ENCODE data around the gene SMARCA1. TPM values are rescaled to one million over a fixed set of nuclear protein-coding genes. Genes with fewer than 3 reads are reported as not detected.

The SMARCA1 gene
- total RNA-seq, 2 experiments from 2014 or later: not detected

- no peak for DNase-seq
- POLR2A ChIA-PET: no interaction called here
- CTCF ChIA-PET: no interaction called here
- no peaks in the 10 kb centered on the region for H3K9me3 Mint-ChIP-seq
- H3K4me3 Mint-ChIP-seq: no peak overlapping the region
- H3K4me1 Mint-ChIP-seq: no peaks in the 10 kb centered on the region
- H3K27me3 Mint-ChIP-seq: peaks cover 11% of the 10 kb centered on the region
- H3K27ac Mint-ChIP-seq: no peak overlapping the region
- no peaks in the 10 kb centered on the region for H3K36me3 Mint-ChIP-seq (ENCODE audit: low read depth)
These were observed 6.9 kb downstream of the SMARCA1 start for GRCh38 chrX:129516402-129516801.

GRCh38 chrX:129512409-129512808 lies 10.9 kb downstream of the SMARCA1 start:
- Mint-ChIP-seq H3K27ac (no peak overlapping the region), H3K4me3 (no peak overlapping the region), H3K9me3 (no peaks in the 10 kb centered on the region), H3K36me3 (ENCODE audit: low read depth) (no peaks in the 10 kb centered on the region), H3K27me3 (peaks cover 8% of the 10 kb centered on the region), H3K4me1 (no peaks in the 10 kb centered on the region)
- no peak for DNase-seq
- POLR2A ChIA-PET: no interaction called here
- CTCF ChIA-PET: no interaction called here

GRCh38 chrX:129511689-129512088 lies 11.6 kb downstream of the SMARCA1 start:
- Mint-ChIP-seq H3K27me3 (peaks cover 8% of the 10 kb centered on the region), H3K4me3 (no peak overlapping the region), H3K4me1 (no peaks in the 10 kb centered on the region), H3K27ac (no peak overlapping the region), H3K9me3 (no peaks in the 10 kb centered on the region), H3K36me3 (ENCODE audit: low read depth) (no peaks in the 10 kb centered on the region)
- ChIA-PET CTCF (no interaction called here), POLR2A (no interaction called here)
- DNase-seq: no peak

- no peaks in the 10 kb centered on the region for H3K9me3 Mint-ChIP-seq
- H3K4me3 Mint-ChIP-seq: no peak overlapping the region
- no peak for DNase-seq
- H3K27ac Mint-ChIP-seq: no peak overlapping the region
- no peaks in the 10 kb centered on the region for H3K4me1 Mint-ChIP-seq
- CTCF ChIA-PET: no interaction called here
- peaks cover 4% of the 10 kb centered on the region for H3K27me3 Mint-ChIP-seq
- POLR2A ChIA-PET: no interaction called here
- H3K36me3 Mint-ChIP-seq (ENCODE audit: low read depth): no peaks in the 10 kb centered on the region
These were observed 13.0 kb downstream of the SMARCA1 start for GRCh38 chrX:129510331-129510730.

- POLR2A ChIA-PET: no interaction called here
- Mint-ChIP-seq H3K9me3 (no peaks in the 10 kb centered on the region), H3K36me3 (ENCODE audit: low read depth) (no peaks in the 10 kb centered on the region), H3K27me3 (no peaks in the 10 kb centered on the region), H3K27ac (no peak overlapping the region), H3K4me1 (no peaks in the 10 kb centered on the region), H3K4me3 (no peak overlapping the region)
- DNase-seq: no peak
- CTCF ChIA-PET: no interaction called here
These were observed 26.0 kb downstream of the SMARCA1 start for GRCh38 chrX:129497146-129497843.

- Mint-ChIP-seq H3K4me3 (no peak overlapping the region), H3K4me1 (no peaks in the 10 kb centered on the region), H3K36me3 (ENCODE audit: low read depth) (no peaks in the 10 kb centered on the region), H3K9me3 (no peaks in the 10 kb centered on the region), H3K27me3 (no peaks in the 10 kb centered on the region), H3K27ac (no peak overlapping the region)
- no peak for DNase-seq
- POLR2A ChIA-PET: no interaction called here
- CTCF ChIA-PET: no interaction called here
These were observed 26.7 kb downstream of the SMARCA1 start for GRCh38 chrX:129496625-129497024.

GRCh38 chrX:129495900-129496299 lies 27.4 kb downstream of the SMARCA1 start:
- H3K27ac Mint-ChIP-seq: no peak overlapping the region

GRCh38 chrX:129494887-129495286 lies 28.4 kb downstream of the SMARCA1 start:
- Mint-ChIP-seq H3K4me1 (no peaks in the 10 kb centered on the region), H3K4me3 (no peak overlapping the region), H3K27me3 (no peaks in the 10 kb centered on the region), H3K9me3 (no peaks in the 10 kb centered on the region), H3K36me3 (ENCODE audit: low read depth) (no peaks in the 10 kb centered on the region), H3K27ac (no peak overlapping the region)
- ChIA-PET POLR2A (no interaction called here), CTCF (no interaction called here)
- no peak for DNase-seq

More at GRCh38 chrX:129495900-129496299, 27.4 kb downstream of the SMARCA1 start:
- CTCF ChIA-PET: no interaction called here
- no peaks in the 10 kb centered on the region for H3K36me3 Mint-ChIP-seq (ENCODE audit: low read depth)
- POLR2A ChIA-PET: no interaction called here
- no peak overlapping the region for H3K4me3 Mint-ChIP-seq
- H3K9me3 Mint-ChIP-seq: no peaks in the 10 kb centered on the region
- no peaks in the 10 kb centered on the region for H3K4me1 Mint-ChIP-seq
- H3K27me3 Mint-ChIP-seq: no peaks in the 10 kb centered on the region
- DNase-seq: no peak

- Mint-ChIP-seq H3K4me1 (no peaks in the 10 kb centered on the region), H3K27me3 (no peaks in the 10 kb centered on the region), H3K4me3 (no peak overlapping the region), H3K9me3 (no peaks in the 10 kb centered on the region), H3K36me3 (ENCODE audit: low read depth) (no peaks in the 10 kb centered on the region), H3K27ac (no peak overlapping the region)
- POLR2A ChIA-PET: no interaction called here
- CTCF ChIA-PET: no interaction called here
- DNase-seq: no peak
These were observed 29.6 kb downstream of the SMARCA1 start for GRCh38 chrX:129493643-129494042.

GRCh38 chrX:129490330-129490729 lies 33.0 kb downstream of the SMARCA1 start:
- no peaks in the 10 kb centered on the region for H3K27me3 Mint-ChIP-seq
- H3K9me3 Mint-ChIP-seq: no peaks in the 10 kb centered on the region
- H3K36me3 Mint-ChIP-seq (ENCODE audit: low read depth): no peaks in the 10 kb centered on the region
- no peak overlapping the region for H3K27ac Mint-ChIP-seq
- no peak for DNase-seq
- H3K4me1 Mint-ChIP-seq: no peaks in the 10 kb centered on the region
- CTCF ChIA-PET: no interaction called here
- H3K4me3 Mint-ChIP-seq: no peak overlapping the region
- POLR2A ChIA-PET: no interaction called here

- H3K27ac Mint-ChIP-seq: no peak overlapping the region
- no peaks in the 10 kb centered on the region for H3K36me3 Mint-ChIP-seq (ENCODE audit: low read depth)
- ChIA-PET POLR2A (no interaction called here), CTCF (no interaction called here)
- no peaks in the 10 kb centered on the region for H3K4me1 Mint-ChIP-seq
- H3K4me3 Mint-ChIP-seq: no peak overlapping the region
- H3K27me3 Mint-ChIP-seq: no peaks in the 10 kb centered on the region
- no peak for DNase-seq
- no peaks in the 10 kb centered on the region for H3K9me3 Mint-ChIP-seq
These were observed 34.9 kb downstream of the SMARCA1 start for GRCh38 chrX:129488359-129488758.

- no peaks in the 10 kb centered on the region for H3K4me1 Mint-ChIP-seq
These were observed 42.4 kb downstream of the SMARCA1 start for GRCh38 chrX:129480889-129481288.

GRCh38 chrX:129478516-129478915 lies 44.8 kb downstream of the SMARCA1 start:
- DNase-seq: no peak
- H3K36me3 Mint-ChIP-seq (ENCODE audit: low read depth): no peaks in the 10 kb centered on the region
- H3K4me1 Mint-ChIP-seq: no peaks in the 10 kb centered on the region
- H3K9me3 Mint-ChIP-seq: no peaks in the 10 kb centered on the region
- no peak overlapping the region for H3K4me3 Mint-ChIP-seq
- H3K27ac Mint-ChIP-seq: no peak overlapping the region
- ChIA-PET POLR2A (no interaction called here), CTCF (no interaction called here)
- H3K27me3 Mint-ChIP-seq: peaks cover 4% of the 10 kb centered on the region

More at GRCh38 chrX:129480889-129481288, 42.4 kb downstream of the SMARCA1 start:
- no peak overlapping the region for H3K27ac Mint-ChIP-seq
- no peaks in the 10 kb centered on the region for H3K9me3 Mint-ChIP-seq
- CTCF ChIA-PET: no interaction called here
- peaks cover 4% of the 10 kb centered on the region for H3K27me3 Mint-ChIP-seq
- POLR2A ChIA-PET: no interaction called here
- DNase-seq: no peak
- no peak overlapping the region for H3K4me3 Mint-ChIP-seq
- H3K36me3 Mint-ChIP-seq (ENCODE audit: low read depth): no peaks in the 10 kb centered on the region

- CTCF ChIA-PET: no interaction called here
These were observed 51.2 kb downstream of the SMARCA1 start for GRCh38 chrX:129472116-129472515.

More at GRCh38 chrX:129472116-129472515, 51.2 kb downstream of the SMARCA1 start:
- Mint-ChIP-seq H3K36me3 (ENCODE audit: low read depth) (no peaks in the 10 kb centered on the region), H3K9me3 (no peaks in the 10 kb centered on the region), H3K4me1 (no peaks in the 10 kb centered on the region), H3K4me3 (no peak overlapping the region), H3K27ac (no peak overlapping the region), H3K27me3 (peaks cover 3% of the 10 kb centered on the region)
- POLR2A ChIA-PET: no interaction called here
- no peak for DNase-seq
